ENCODE results near the gene PDIK1L. TPM values are rescaled to one million over a fixed set of nuclear protein-coding genes. Genes with fewer than 3 reads are reported as not detected.

PDIK1L gene
- total and polyA plus RNA-seq, 4 donors: 3.2 to 9.2 (median 4.8) TPM

GRCh38 chr1:26129778-26130177 is 18.2 kb downstream of the PDIK1L start:
- 92% methylated on average over 4 of the region's 4 CpGs for WGBS
- no peak for DNase-seq (ENCODE audit: low spot score)
- Histone ChIP-seq H3K27me3 (ENCODE audit: control insufficient read depth in 4 of 4, insufficient read depth in 4 of 4, low read length in 3 of 4) (no peaks in the 10 kb centered on the region), H3K9ac (ENCODE audit: low read depth in 1 of 2, low read length in 2 of 2) (no peak overlapping the region), H3K4me3 (ENCODE audit: low read depth in 1 of 3, low read length in 3 of 3) (no peak overlapping the region), H3K9me3 (ENCODE audit: control insufficient read depth in 4 of 4, low read length in 3 of 4) (no peaks in the 10 kb centered on the region), H3K27ac (ENCODE audit: low read depth in 1 of 2, low read length in 2 of 2) (no peak overlapping the region), H3K36me3 (ENCODE audit: control insufficient read depth in 4 of 4, insufficient read depth in 3 of 4, low read depth in 1 of 4, low read length in 3 of 4) (no peaks in the 10 kb centered on the region), H3K4me1 (ENCODE audit: control insufficient read depth in 4 of 4, insufficient read depth in 4 of 4, low read length in 3 of 4) (peaks cover 2 to 19% (median 11%) of the 10 kb centered on the region in 4 donors)
- TF ChIP-seq EGR1 (IDR thresholded peaks at IDR 0.05; ENCODE audit: low read depth in 2 of 2) (no peak), YY1 (IDR thresholded peaks at IDR 0.05) (no peak), NR2F2 (IDR thresholded peaks at IDR 0.05) (no peak), GABPA (IDR thresholded peaks at IDR 0.05 in 1 of 2, conservative IDR thresholded peaks at IDR 0.05 in 1 of 2) (no peak), FOXA2 (IDR thresholded peaks at IDR 0.05) (no peak), SP1 (IDR thresholded peaks at IDR 0.05) (no peak), RAD21 (IDR thresholded peaks at IDR 0.05) (no peak), RXRA (IDR thresholded peaks at IDR 0.05) (no peak), FOXA1 (IDR thresholded peaks at IDR 0.05) (no peak), TAF1 (conservative IDR thresholded peaks at IDR 0.05) (no peak), JUND (IDR thresholded peaks at IDR 0.05) (no peak), HNF4A (conservative IDR thresholded peaks at IDR 0.05) (no peak), ZBTB33 (IDR thresholded peaks at IDR 0.05) (no peak), HNF4G (IDR thresholded peaks at IDR 0.05) (no peak)
- TF ChIP-seq, protein P1, sequence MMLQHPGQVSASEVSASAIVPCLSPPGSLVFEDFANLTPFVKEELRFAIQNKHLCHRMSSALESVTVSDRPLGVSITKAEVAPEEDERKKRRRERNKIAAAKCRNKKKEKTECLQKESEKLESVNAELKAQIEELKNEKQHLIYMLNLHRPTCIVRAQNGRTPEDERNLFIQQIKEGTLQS (IDR thresholded peaks at IDR 0.05): no peak
- TF ChIP-seq, protein P2, sequence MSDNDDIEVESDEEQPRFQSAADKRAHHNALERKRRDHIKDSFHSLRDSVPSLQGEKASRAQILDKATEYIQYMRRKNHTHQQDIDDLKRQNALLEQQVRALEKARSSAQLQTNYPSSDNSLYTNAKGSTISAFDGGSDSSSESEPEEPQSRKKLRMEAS (IDR thresholded peaks at IDR 0.05): no peak
- TF ChIP-seq, protein P3, sequence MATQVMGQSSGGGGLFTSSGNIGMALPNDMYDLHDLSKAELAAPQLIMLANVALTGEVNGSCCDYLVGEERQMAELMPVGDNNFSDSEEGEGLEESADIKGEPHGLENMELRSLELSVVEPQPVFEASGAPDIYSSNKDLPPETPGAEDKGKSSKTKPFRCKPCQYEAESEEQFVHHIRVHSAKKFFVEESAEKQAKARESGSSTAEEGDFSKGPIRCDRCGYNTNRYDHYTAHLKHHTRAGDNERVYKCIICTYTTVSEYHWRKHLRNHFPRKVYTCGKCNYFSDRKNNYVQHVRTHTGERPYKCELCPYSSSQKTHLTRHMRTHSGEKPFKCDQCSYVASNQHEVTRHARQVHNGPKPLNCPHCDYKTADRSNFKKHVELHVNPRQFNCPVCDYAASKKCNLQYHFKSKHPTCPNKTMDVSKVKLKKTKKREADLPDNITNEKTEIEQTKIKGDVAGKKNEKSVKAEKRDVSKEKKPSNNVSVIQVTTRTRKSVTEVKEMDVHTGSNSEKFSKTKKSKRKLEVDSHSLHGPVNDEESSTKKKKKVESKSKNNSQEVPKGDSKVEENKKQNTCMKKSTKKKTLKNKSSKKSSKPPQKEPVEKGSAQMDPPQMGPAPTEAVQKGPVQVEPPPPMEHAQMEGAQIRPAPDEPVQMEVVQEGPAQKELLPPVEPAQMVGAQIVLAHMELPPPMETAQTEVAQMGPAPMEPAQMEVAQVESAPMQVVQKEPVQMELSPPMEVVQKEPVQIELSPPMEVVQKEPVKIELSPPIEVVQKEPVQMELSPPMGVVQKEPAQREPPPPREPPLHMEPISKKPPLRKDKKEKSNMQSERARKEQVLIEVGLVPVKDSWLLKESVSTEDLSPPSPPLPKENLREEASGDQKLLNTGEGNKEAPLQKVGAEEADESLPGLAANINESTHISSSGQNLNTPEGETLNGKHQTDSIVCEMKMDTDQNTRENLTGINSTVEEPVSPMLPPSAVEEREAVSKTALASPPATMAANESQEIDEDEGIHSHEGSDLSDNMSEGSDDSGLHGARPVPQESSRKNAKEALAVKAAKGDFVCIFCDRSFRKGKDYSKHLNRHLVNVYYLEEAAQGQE (IDR thresholded peaks at IDR 0.05): no peak
- TF ChIP-seq, protein P4, sequence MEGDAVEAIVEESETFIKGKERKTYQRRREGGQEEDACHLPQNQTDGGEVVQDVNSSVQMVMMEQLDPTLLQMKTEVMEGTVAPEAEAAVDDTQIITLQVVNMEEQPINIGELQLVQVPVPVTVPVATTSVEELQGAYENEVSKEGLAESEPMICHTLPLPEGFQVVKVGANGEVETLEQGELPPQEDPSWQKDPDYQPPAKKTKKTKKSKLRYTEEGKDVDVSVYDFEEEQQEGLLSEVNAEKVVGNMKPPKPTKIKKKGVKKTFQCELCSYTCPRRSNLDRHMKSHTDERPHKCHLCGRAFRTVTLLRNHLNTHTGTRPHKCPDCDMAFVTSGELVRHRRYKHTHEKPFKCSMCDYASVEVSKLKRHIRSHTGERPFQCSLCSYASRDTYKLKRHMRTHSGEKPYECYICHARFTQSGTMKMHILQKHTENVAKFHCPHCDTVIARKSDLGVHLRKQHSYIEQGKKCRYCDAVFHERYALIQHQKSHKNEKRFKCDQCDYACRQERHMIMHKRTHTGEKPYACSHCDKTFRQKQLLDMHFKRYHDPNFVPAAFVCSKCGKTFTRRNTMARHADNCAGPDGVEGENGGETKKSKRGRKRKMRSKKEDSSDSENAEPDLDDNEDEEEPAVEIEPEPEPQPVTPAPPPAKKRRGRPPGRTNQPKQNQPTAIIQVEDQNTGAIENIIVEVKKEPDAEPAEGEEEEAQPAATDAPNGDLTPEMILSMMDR (IDR thresholded peaks at IDR 0.05; ENCODE audit: low read depth, low read length, missing input control): no peak

Data from liver (tissue), 9 donors.